ENCODE measurements around the gene RASSF6.
A peak's percentile ranks its signal among the peaks of the same experiment; 100 is the strongest.

DNA sequence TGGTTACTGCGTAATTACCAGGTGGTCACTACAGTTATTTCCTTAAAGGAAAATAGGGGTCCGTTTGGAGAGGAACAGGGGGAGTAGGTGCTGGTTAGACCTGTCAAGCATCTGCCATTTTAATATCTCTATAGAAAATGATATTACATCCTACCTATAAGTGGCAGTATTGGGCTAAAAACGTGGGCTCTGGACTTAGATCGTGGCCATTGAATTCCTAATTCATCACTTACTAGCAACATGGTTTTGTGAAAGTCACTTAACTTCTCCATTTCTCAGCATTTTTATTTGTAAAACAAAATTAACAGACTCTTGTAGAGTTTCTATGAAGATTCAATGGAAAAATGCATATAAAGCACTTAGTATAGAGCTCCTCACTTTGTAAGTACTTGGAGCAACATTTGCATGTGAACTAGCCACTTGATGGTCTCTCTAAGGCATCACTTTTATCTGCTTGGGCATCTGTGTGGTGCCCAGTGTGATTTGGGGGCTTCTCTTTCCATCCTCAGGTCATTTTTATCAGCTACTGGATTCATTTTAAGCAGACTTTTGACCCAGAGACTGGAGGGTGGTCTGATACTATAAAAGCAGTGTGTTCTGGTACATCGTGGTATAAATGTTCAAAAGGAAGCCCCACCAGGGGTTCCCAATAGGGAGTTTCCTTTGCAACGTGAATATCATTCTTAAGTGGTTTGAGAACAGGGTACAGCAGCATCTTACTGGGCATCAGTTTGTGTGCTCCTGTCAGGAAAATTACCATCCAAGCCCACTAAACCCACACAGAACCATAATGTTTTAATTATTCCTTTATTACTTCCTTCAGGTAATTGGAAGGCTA, 42.7 kb upstream of the RASSF6 start:
- TF ChIP-seq, protein P1, sequence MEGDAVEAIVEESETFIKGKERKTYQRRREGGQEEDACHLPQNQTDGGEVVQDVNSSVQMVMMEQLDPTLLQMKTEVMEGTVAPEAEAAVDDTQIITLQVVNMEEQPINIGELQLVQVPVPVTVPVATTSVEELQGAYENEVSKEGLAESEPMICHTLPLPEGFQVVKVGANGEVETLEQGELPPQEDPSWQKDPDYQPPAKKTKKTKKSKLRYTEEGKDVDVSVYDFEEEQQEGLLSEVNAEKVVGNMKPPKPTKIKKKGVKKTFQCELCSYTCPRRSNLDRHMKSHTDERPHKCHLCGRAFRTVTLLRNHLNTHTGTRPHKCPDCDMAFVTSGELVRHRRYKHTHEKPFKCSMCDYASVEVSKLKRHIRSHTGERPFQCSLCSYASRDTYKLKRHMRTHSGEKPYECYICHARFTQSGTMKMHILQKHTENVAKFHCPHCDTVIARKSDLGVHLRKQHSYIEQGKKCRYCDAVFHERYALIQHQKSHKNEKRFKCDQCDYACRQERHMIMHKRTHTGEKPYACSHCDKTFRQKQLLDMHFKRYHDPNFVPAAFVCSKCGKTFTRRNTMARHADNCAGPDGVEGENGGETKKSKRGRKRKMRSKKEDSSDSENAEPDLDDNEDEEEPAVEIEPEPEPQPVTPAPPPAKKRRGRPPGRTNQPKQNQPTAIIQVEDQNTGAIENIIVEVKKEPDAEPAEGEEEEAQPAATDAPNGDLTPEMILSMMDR (IDR thresholded peaks at IDR 0.05): peak; percentile 64
- TF ChIP-seq ZFX (IDR thresholded peaks at IDR 0.05; ENCODE audit: borderline replicate concordance): no peak
